Measurements from ENCODE around the gene IFI44L.

The IFI44L gene

GRCh38 chr1:78619803-78620579, at the start of gene IFI44L:
IFI44L (plus strand) TSS chr1:78620448; CDS start chr1:78627916, 7,468 bp downstream.
- no peak for TF ChIP-seq CTCF (IDR thresholded peaks at IDR 0.05; ENCODE audit: extremely low read depth, missing control alignments)
- no peak for DNase-seq (ENCODE audit: low spot score)

- no peak for DNase-seq (ENCODE audit: low spot score)
- TF ChIP-seq CTCF (IDR thresholded peaks at IDR 0.05; ENCODE audit: extremely low read depth, missing control alignments): no peak
Measured at GRCh38 chr1:78570539-78570938, 49.7 kb upstream of the IFI44L start.

- no peak for DNase-seq (ENCODE audit: low spot score)
- no peak for TF ChIP-seq CTCF (IDR thresholded peaks at IDR 0.05; ENCODE audit: extremely low read depth, missing control alignments)
Measured at GRCh38 chr1:78577257-78578100, 42.8 kb upstream of the IFI44L start.

GRCh38 chr1:78586572-78586971, 33.7 kb upstream of the IFI44L start:
- no peak for TF ChIP-seq CTCF (IDR thresholded peaks at IDR 0.05; ENCODE audit: extremely low read depth, missing control alignments)
- no peak for DNase-seq (ENCODE audit: low spot score)

GRCh38 chr1:78587211-78587610, 33.0 kb upstream of the IFI44L start:
- DNase-seq (ENCODE audit: low spot score): no peak
- TF ChIP-seq CTCF (IDR thresholded peaks at IDR 0.05; ENCODE audit: extremely low read depth, missing control alignments): no peak

GRCh38 chr1:78591971-78592370, 28.3 kb upstream of the IFI44L start:
- no peak for TF ChIP-seq CTCF (IDR thresholded peaks at IDR 0.05; ENCODE audit: extremely low read depth, missing control alignments)

GRCh38 chr1:78599294-78599693, 21.0 kb upstream of the IFI44L start:
- no peak for TF ChIP-seq CTCF (IDR thresholded peaks at IDR 0.05; ENCODE audit: extremely low read depth, missing control alignments)

More at GRCh38 chr1:78591971-78592370, 28.3 kb upstream of the IFI44L start:
- no peak for DNase-seq (ENCODE audit: low spot score)

More at GRCh38 chr1:78599294-78599693, 21.0 kb upstream of the IFI44L start:
- DNase-seq (ENCODE audit: low spot score): no peak

Data from GM20000 (cell line).